Endothelial cell of umbilical vein (primary cell): ENCODE measurements around the gene DRAM1. TPM values are rescaled to one million over a fixed set of nuclear protein-coding genes. Genes with fewer than 3 reads are reported as not detected.

Experiments used
- BruUV-seq: library from RNA; stranded (reverse); fragments of 400-500 nt; replicated peaks from 2 replicates; lab custom pipeline; 2021; lab: Mats Ljungman, UMichigan
- CTCF ChIA-PET: fragments of 300-600, 350-600 bp; sonication (Branson Sonifier 250); formaldehyde crosslinking; loops from one replicate; lab custom pipeline; 2021; ENCODE audit warnings: antibody characterized with exemption, inconsistent platforms; lab: Charles Lee
- POLR2A ChIA-PET: fragments of 300-600, 350-600 bp; sonication (Branson Sonifier 250); formaldehyde crosslinking; loops from one replicate; lab custom pipeline; 2021; ENCODE audit warnings: antibody characterized with exemption, inconsistent platforms; lab: Charles Lee
- DNase-seq: peaks from one replicate; pipeline ENCODE4 v3.0.0-alpha.2; 2011; ENCODE audit warnings: low read depth, low spot score
- FAIRE-seq: peaks from 2 replicates; lab custom pipeline; 2011; peaks lifted over from hg19 to GRCh38; lab: Jason Lieb, UNC
- H2AFZ ChIP-seq: 2 replicates; pipeline ENCODE4 v1.6.0; 2012; ENCODE audit warnings: low read depth, low read length, control low read depth, inconsistent platforms
- H3K27ac ChIP-seq: 2 replicates; pipeline ENCODE4 v1.5.1; 2011; ENCODE audit warnings: low read depth, mild to moderate bottlenecking, control low read depth, low read length, moderate library complexity; ENCODE audit not compliant: insufficient read depth
- H3K27me3 ChIP-seq, 2 experiments: 2 replicates each; pipeline versions ENCODE4 v1.6.0 to v1.6.1; 2011; ENCODE audit warnings: low read length in 2 of 2, mixed read lengths in 1 of 2; ENCODE audit not compliant: control insufficient read depth in 2 of 2, insufficient read depth in 2 of 2
- H3K36me3 ChIP-seq, 2 experiments: 2 replicates in 1 of 2; 3 replicates in 1 of 2; pipeline ENCODE4 v1.5.1; 2011; ENCODE audit warnings: low read length in 2 of 2, mild to moderate bottlenecking in 1 of 2, moderate library complexity in 1 of 2; ENCODE audit not compliant: control insufficient read depth in 2 of 2, insufficient read depth in 2 of 2; ENCODE audit errors: extremely low read depth in 1 of 2
- H3K4me1 ChIP-seq: 3 replicates; pipeline ENCODE4 v1.5.1; 2011; ENCODE audit warnings: mild to moderate bottlenecking, low read length; ENCODE audit not compliant: control insufficient read depth, insufficient read depth; ENCODE audit errors: extremely low read depth
- H3K4me2 ChIP-seq: 2 replicates; pipeline ENCODE4 v1.6.1; 2011; ENCODE audit warnings: low read length, control low read depth, mixed read lengths; ENCODE audit not compliant: insufficient read depth
- H3K4me3 ChIP-seq, 3 experiments: fragments of 200-600 bp in 1 of 3; sonication (generic), shearing (Covaris generic) in 1 of 3; replicated peaks in 1 of 3; 2 replicates each; pipeline ENCODE4 v1.5.1; 2011 to 2016; ENCODE audit warnings: control low read depth in 3 of 3, low read length in 3 of 3, mild to moderate bottlenecking in 2 of 3, inconsistent platforms in 1 of 3, low read depth in 1 of 3, moderate library complexity in 1 of 3; ENCODE audit not compliant: insufficient read depth in 1 of 3
- H3K79me2 ChIP-seq: 2 replicates; pipeline ENCODE4 v1.6.0; 2012; ENCODE audit warnings: low read length, inconsistent platforms; ENCODE audit not compliant: control insufficient read depth, insufficient read depth
- H3K9ac ChIP-seq: replicated peaks from 2 replicates; pipeline ENCODE3; 2011; ENCODE audit warnings: low read length, control low read depth; ENCODE audit not compliant: insufficient read depth; ENCODE audit errors: extremely low read depth
- H3K9me1 ChIP-seq: replicated peaks from 3 replicates; pipeline ENCODE4 v1.6.0; 2011; ENCODE audit warnings: mild to moderate bottlenecking, low read length; ENCODE audit not compliant: control insufficient read depth, insufficient read depth; ENCODE audit errors: extremely low read depth
- H3K9me3 ChIP-seq: replicated peaks from 2 replicates; pipeline ENCODE4 v1.5.1; 2012; ENCODE audit warnings: low read length, inconsistent platforms; ENCODE audit not compliant: control insufficient read depth, insufficient read depth
- H4K20me1 ChIP-seq: replicated peaks from 2 replicates; pipeline ENCODE3; 2011; ENCODE audit warnings: mild to moderate bottlenecking, low read length; ENCODE audit not compliant: control insufficient read depth, insufficient read depth; ENCODE audit errors: extremely low read depth
- FOS ChIP-seq: IDR thresholded peaks from 2 replicates; pipeline ENCODE4 v1.6.1; 2011; ENCODE audit warnings: mild to moderate bottlenecking, low read length, moderate library complexity, borderline replicate concordance; ENCODE audit not compliant: insufficient read depth
- dilution Hi-C: fragments of 300-500 bp; cut with MboI; formaldehyde crosslinking; loops from one replicate; pipeline ENCODE4 v1.15.0; 2019; ENCODE audit warnings: low sequenced_read_pairs; ENCODE audit not compliant: extremely low pct_ligation_motif_present
- intact Hi-C: fragments of 100-400 bp; cut with micrococcal nuclease; formaldehyde crosslinking; loops from one replicate; pipeline ENCODE4 v1.10.0; 2022
- polyA plus RNA-seq, 4 experiments: library from polyadenylated mRNA; depleted of rRNA in 3 of 4; stranded (reverse) in 3 of 4; unstranded in 1 of 4; fragments of >200 nt; gene quantifications; 2 replicates each; pipeline versions ENCODE4 v1.2.1 to v1.2.3, GENCODE V29; 2011 to 2012; ENCODE audit warnings: missing spikeins in 1 of 4
- total RNA-seq: library from RNA; stranded (reverse); gene quantifications from 2 replicates; pipeline ENCODE4 v1.2.3, GENCODE V29; 2021
- TF ChIP-seq, protein P1 (sequence below), 2 donors: IDR thresholded peaks; 1 replicate in 1 of 2; 2 replicates in 1 of 2; pipeline ENCODE4 v1.5.1; 2011; ENCODE audit warnings: low read length in 2 of 2, mild to moderate bottlenecking in 2 of 2, moderate library complexity in 2 of 2, control low read depth in 1 of 2, inconsistent platforms in 1 of 2, low read depth in 1 of 2; ENCODE audit not compliant: insufficient read depth in 1 of 2; ENCODE audit errors: extremely low read depth in 1 of 2
- TF ChIP-seq, protein P2 (sequence below): IDR thresholded peaks from 2 replicates; pipeline ENCODE4 v1.6.1; 2011; ENCODE audit not compliant: insufficient read depth, insufficient read length

Gene DRAM1
- total and polyA plus RNA-seq, 2 donors (not counting 3 experiments of a cell fraction or from before 2014, with no cell fraction given): 24.6 to 46.3 TPM

DNA sequence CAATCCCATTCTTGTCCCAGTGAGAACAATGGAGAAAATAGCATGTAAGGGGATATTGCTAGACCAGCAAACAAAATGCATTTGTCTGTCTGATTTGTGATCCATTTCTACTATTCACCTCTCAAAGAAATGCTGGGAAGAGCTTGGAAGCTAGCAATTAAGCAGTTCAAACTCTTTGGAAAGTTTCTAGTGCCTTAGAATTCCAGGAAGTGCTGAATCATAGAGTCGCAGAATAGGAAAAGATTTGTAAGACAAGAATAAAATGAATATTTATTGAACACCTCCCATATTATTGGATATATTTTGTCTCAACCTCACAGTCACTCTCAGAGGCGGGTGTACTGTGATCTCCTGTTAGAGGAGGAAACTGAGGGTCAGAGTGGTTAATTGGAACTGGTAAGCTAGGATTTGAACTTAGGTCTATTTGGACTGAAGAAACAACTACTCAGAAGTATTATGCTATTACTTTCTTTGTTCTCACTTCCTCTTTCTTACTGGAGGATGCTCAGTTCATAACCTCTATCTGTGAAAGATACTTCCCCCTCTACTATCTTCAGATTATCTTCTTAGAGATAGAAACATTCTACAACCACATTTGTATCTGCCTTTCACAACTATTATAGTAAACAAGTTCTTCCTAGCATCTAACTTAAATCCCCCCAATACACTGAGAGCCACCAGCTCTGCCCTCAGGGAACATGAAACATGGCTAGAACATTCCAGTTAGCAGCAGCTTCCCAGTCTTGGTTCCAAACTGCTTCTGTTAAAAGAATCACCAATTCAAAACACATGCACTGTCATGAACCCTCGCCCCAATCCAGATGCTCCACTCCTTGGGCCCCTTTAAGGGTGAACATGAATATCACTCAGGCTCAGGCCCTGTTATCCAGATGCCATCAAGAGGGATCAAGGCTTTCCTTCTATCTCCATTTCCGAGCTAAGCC lies 64.2 kb downstream of the DRAM1 start:
- POLR2A ChIA-PET: no interaction called here
- H3K9ac ChIP-seq: no peak overlapping the region
- CTCF ChIA-PET: interaction anchor here (1.0 to 4.2 kb wide), 11 partner anchors 86 to 1691 kb away, joined by 3 to 50 read pairs (median 4); no protein-coding TSS in a partner anchor
- H3K9me3 ChIP-seq: no peaks in the 10 kb centered on the region
- H3K79me2 ChIP-seq: no peaks in the 10 kb centered on the region
- no peaks in the 10 kb centered on the region for H3K27me3 ChIP-seq
- no peaks in the 10 kb centered on the region for H3K9me1 ChIP-seq
- no peaks in the 10 kb centered on the region for H4K20me1 ChIP-seq
- FAIRE-seq (peak; percentile 87), DNase-seq (peak; percentile 59)
- peak overlapping the region; percentile 24 for H3K27ac ChIP-seq
- H3K4me1 ChIP-seq: peaks cover 15% of the 10 kb centered on the region
- peak overlapping the region; percentile 37 for H3K4me2 ChIP-seq
- TF ChIP-seq, protein P1, sequence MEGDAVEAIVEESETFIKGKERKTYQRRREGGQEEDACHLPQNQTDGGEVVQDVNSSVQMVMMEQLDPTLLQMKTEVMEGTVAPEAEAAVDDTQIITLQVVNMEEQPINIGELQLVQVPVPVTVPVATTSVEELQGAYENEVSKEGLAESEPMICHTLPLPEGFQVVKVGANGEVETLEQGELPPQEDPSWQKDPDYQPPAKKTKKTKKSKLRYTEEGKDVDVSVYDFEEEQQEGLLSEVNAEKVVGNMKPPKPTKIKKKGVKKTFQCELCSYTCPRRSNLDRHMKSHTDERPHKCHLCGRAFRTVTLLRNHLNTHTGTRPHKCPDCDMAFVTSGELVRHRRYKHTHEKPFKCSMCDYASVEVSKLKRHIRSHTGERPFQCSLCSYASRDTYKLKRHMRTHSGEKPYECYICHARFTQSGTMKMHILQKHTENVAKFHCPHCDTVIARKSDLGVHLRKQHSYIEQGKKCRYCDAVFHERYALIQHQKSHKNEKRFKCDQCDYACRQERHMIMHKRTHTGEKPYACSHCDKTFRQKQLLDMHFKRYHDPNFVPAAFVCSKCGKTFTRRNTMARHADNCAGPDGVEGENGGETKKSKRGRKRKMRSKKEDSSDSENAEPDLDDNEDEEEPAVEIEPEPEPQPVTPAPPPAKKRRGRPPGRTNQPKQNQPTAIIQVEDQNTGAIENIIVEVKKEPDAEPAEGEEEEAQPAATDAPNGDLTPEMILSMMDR (IDR thresholded peaks at IDR 0.05; ENCODE audit: extremely low read depth in 1 of 2, insufficient read depth in 1 of 2, low read depth in 1 of 2, low read length in 2 of 2): no peak
- peak; percentile 56 for TF ChIP-seq FOS
- H2AFZ ChIP-seq: peak overlapping the region; percentile 72
- intact Hi-C loops: loop anchor here (2.0 kb wide), 2 partner anchors 121 to 231 kb away; no protein-coding TSS in a partner anchor
- no peaks in the 10 kb centered on the region for H3K36me3 ChIP-seq
- BruUV-seq: no TSS peak
- no peak overlapping the region for H3K4me3 ChIP-seq
- dilution Hi-C loops: no loop called here

DNA sequence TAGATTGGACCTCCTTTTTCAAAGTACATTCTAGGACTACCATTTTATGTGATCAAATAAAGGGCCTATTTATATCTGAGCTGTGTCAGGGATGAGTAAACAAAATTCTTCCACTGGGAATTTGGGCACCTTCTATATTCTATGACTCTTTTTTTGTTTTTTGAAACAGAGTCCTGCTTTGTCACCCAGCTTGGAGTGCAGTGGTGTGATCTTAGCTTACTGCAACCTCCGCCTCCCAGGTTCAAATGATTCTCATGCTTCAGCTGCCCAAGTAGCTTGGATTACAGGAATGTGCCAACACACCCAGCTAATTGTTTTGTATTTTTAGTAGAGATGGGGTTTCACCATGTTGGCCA lies 64.8 kb downstream of the DRAM1 start:
- dilution Hi-C loops (no loop called here), intact Hi-C loops (no loop called here)
- no peak overlapping the region for H3K4me3 ChIP-seq
- H3K4me2 ChIP-seq: no peak overlapping the region
- no peak overlapping the region for H3K9ac ChIP-seq
- CTCF ChIA-PET: interaction anchor here (1.0 to 4.2 kb wide), 6 partner anchors 153 to 1690 kb away, joined by 3 to 50 read pairs (median 6); no protein-coding TSS in a partner anchor
- FAIRE-seq (no peak), DNase-seq (no peak)
- H3K79me2 ChIP-seq: no peaks in the 10 kb centered on the region
- H3K36me3 ChIP-seq: no peaks in the 10 kb centered on the region
- H4K20me1 ChIP-seq: no peaks in the 10 kb centered on the region
- H3K9me1 ChIP-seq: no peaks in the 10 kb centered on the region
- no peak overlapping the region for H2AFZ ChIP-seq
- H3K27me3 ChIP-seq: no peaks in the 10 kb centered on the region
- TF ChIP-seq, protein P2, sequence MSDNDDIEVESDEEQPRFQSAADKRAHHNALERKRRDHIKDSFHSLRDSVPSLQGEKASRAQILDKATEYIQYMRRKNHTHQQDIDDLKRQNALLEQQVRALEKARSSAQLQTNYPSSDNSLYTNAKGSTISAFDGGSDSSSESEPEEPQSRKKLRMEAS: no peak
- POLR2A ChIA-PET: no interaction called here
- peaks cover 14% of the 10 kb centered on the region for H3K4me1 ChIP-seq
- H3K27ac ChIP-seq: no peak overlapping the region
- no TSS peak for BruUV-seq
- H3K9me3 ChIP-seq: no peaks in the 10 kb centered on the region
